GM12891 (cell line): ENCODE results near the gene PTPRG.

Experiments used
- DNase-seq: peaks from one replicate; pipeline ENCODE4 v3.0.0; 2011; ENCODE audit warnings: low spot score; ENCODE audit not compliant: insufficient read length
- FAIRE-seq: peaks from 2 replicates; lab custom pipeline; 2011; peaks lifted over from hg19 to GRCh38; lab: Jason Lieb, UNC
- PAX5 ChIP-seq: IDR thresholded peaks from 2 replicates; pipeline ENCODE4 v1.6.1; 2011; ENCODE audit warnings: low read length, moderate library complexity, mild to moderate bottlenecking; ENCODE audit not compliant: insufficient read depth, severe bottlenecking
- POLR2A ChIP-seq: IDR thresholded peaks from 2 replicates; pipeline ENCODE4 v1.6.1; 2011; ENCODE audit warnings: low read depth, low read length, control low read depth
- POLR2AphosphoS5 ChIP-seq: IDR thresholded peaks from 2 replicates; pipeline ENCODE4 v1.6.1; 2011; ENCODE audit warnings: low read depth, low read length, control low read depth
- POU2F2 ChIP-seq: IDR thresholded peaks from 2 replicates; pipeline ENCODE4 v1.6.1; 2011; ENCODE audit warnings: low read depth, mild to moderate bottlenecking, control low read depth, low read length, moderate library complexity
- SPI1 ChIP-seq: IDR thresholded peaks from 2 replicates; pipeline ENCODE4 v1.6.1; 2011; ENCODE audit warnings: low read depth, low read length, control low read depth
- TAF1 ChIP-seq: IDR thresholded peaks from 2 replicates; pipeline ENCODE4 v1.6.1; 2011; ENCODE audit warnings: low read depth, low read length, control low read depth

Gene PTPRG

GRCh38 chr3:62214850-62215249 lies 653.5 kb downstream of the PTPRG start:
- no peak for TF ChIP-seq TAF1
- no peak for TF ChIP-seq POLR2AphosphoS5
- no peak for TF ChIP-seq PAX5
- no peak for TF ChIP-seq POU2F2
- no peak for TF ChIP-seq POLR2A
- TF ChIP-seq SPI1, result no peak
- DNase-seq, result no peak
- no peak for FAIRE-seq

DNA sequence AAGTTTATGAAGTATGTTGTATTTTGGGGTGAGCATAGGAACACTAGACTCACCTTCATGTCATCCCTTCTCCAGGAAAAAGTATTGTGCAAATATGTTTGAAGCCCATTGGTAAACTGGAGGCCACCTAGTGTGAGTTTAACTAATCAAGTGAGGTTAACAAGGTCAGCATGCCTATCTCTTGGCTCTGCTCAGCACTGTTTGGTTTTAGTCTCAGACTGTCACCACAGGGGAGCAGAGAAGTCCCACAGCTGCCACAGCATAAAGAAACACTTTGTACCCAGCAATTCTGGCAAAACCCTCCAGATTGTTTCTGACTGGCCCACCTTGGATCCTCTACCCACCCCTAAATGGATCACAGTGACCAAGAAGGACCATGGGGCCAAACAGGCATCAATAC lies 659.2 kb downstream of the PTPRG start:
- DNase-seq, result no peak
- no peak for TF ChIP-seq POU2F2
- TF ChIP-seq SPI1, result no peak
- no peak for TF ChIP-seq POLR2AphosphoS5
- TF ChIP-seq POLR2A, result no peak
- TF ChIP-seq PAX5, result no peak
- TF ChIP-seq TAF1, result no peak

DNA sequence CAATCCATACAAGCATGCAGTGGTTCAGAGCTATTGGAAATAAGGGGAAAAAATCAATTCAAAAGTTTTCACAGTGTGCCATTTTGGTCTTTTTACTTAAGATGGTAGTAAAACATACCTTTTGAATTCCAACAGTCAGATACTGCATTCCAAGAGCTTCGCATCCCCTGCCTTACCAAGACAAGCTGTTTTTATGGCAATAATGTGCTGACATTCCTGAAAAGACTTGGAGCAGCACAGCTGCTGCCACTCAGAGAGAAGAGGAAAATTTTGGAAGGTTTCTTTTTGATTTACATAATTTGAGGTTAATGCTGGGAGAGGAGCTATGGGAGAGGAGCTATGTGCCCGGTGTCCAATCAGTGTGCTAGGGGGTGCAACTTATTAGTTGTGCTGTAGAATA lies 663.7 kb downstream of the PTPRG start:
- no peak for TF ChIP-seq SPI1
- no peak for TF ChIP-seq PAX5
- TF ChIP-seq POU2F2, result no peak
- TF ChIP-seq POLR2AphosphoS5, result no peak
- no peak for TF ChIP-seq TAF1
- TF ChIP-seq POLR2A, result no peak
- DNase-seq (no peak), FAIRE-seq (no peak)

More for the DNA sequence above, 659.2 kb downstream of the PTPRG start:
- no peak for FAIRE-seq

DNA sequence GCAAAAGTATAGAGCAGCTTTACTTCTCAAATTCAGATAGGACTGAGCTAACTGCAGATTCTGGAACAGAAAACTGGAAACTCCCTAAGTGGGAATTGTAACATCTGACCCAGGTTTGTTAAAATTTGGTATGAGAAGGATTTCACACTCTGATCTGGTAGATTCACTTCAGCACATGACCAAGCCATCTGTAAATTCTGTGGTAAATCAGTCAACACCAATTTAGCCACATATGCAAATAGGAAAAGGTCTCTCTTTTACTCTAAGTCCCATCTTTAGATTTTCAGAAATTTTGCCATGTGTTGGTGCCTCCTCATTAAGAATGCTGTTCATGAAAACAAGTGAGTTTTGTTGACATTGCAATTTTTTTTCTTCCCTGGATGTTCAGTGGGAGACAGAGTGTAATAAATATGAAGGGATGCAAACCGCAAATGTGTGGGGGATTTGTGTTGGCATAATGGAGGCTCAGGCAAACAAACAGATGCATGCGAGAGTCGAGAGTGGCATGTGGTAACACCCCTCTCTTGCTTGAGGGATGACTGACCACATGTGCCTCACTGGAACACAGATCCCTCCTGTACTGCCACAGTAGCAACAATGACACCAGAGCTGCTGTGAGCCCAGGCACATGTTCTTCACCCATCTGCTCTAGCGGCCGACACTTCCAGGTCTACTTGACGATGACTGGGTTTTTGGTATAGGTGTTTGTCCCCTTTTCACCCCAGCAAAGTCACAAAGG lies 665.4 kb downstream of the PTPRG start:
- FAIRE-seq, result peak; percentile 56
- TF ChIP-seq POU2F2, result no peak
- no peak for TF ChIP-seq POLR2A
- no peak for TF ChIP-seq TAF1
- no peak for TF ChIP-seq POLR2AphosphoS5
- no peak for TF ChIP-seq SPI1
- no peak for TF ChIP-seq PAX5
- DNase-seq, result no peak

DNA sequence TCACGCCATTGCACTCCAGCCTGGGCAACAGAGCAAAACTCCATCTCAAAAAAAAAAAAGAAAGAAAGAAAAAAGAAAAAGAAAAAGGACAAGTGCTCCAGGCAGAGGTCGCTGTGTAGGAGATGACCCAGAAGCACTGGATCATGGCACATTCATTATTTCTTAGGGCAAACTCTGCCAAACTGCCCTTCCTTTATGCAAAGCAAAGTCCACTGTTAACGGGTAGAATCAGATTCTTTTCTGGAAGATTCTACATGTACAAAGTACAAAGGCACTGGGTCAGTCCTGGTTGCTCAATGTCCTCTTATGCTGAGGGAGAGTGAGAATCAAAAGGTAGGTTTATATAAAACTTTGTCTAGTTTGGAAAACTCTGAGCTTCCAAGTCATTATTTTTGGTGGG lies 667.1 kb downstream of the PTPRG start:
- TF ChIP-seq SPI1, result no peak
- no peak for TF ChIP-seq PAX5
- no peak for TF ChIP-seq POU2F2
- TF ChIP-seq TAF1, result no peak
- no peak for TF ChIP-seq POLR2AphosphoS5
- TF ChIP-seq POLR2A, result no peak
- DNase-seq, result no peak
- no peak for FAIRE-seq

DNA sequence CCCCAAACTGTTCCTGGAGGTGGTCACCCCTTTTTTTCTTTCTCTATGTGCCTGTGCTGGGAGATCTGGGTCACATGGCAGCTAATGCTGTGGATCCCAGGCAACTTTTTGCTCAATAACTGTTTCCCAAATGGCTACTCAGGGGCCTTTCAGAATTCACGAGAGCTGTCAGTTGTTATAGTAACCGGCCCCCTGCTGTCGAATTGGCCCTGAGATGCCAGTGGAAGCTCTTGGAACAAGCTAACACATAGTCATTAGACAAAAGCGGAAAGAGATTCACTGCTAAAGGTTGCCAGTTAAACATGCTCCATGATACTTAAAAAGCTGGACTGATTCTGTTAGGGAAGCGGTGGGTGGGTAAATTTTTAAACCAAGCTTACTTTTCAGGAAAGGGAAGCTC lies 667.8 kb downstream of the PTPRG start:
- no peak for FAIRE-seq
- no peak for DNase-seq

DNA sequence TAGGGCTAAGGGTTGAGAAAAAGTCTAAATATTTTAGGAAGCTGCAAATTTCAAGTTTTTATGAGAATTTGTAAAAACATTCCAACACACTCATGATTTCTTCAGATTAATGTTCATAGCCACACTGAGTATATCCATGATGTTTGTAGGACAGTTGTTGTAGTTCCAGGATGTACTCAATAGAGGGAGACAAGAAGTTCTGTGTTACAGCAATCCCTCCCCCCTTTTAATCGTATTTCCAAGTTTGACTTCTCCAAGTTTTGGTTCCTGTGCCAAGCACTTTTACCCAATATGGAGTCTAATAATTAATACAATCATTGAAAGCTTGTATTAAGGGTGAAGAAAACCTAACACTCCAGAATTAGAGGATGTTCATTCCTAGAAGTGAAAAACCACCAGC lies 668.5 kb downstream of the PTPRG start:
- DNase-seq, result no peak
- no peak for FAIRE-seq
- TF ChIP-seq POLR2A (no peak), POU2F2 (no peak), POLR2AphosphoS5 (no peak), PAX5 (no peak), TAF1 (no peak), SPI1 (no peak)

More for the DNA sequence above, 667.8 kb downstream of the PTPRG start:
- TF ChIP-seq TAF1 (no peak), POLR2A (no peak), SPI1 (no peak), PAX5 (no peak), POU2F2 (no peak), POLR2AphosphoS5 (no peak)

GRCh38 chr3:62233065-62233464 lies 671.7 kb downstream of the PTPRG start:
- DNase-seq (no peak), FAIRE-seq (no peak)
- no peak for TF ChIP-seq POU2F2
- no peak for TF ChIP-seq PAX5
- TF ChIP-seq TAF1, result no peak
- no peak for TF ChIP-seq SPI1
- no peak for TF ChIP-seq POLR2A
- no peak for TF ChIP-seq POLR2AphosphoS5

DNA sequence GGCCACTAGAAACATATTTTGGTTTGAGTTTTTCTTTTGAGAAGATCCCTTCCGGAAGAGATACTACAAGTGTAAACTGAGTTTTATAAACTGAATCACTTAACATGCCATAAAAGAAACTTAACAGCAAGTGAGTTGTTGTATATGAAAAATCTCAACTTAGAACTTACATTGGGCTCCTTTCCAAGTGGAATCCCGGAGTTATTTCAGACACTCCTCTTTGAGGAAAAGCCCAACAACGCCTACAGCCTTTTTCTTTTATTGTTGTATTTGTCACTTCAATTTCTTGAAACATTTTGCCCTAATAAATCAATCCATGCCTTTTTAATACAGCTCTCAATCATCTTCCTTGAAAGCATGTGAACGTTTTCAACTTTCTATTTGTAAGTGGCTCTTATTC lies 674.6 kb downstream of the PTPRG start:
- FAIRE-seq (no peak), DNase-seq (no peak)
- no peak for TF ChIP-seq PAX5
- no peak for TF ChIP-seq TAF1
- no peak for TF ChIP-seq POU2F2
- no peak for TF ChIP-seq POLR2AphosphoS5
- TF ChIP-seq POLR2A, result no peak
- TF ChIP-seq SPI1, result no peak
